IMR-90 (cell line): ENCODE data around the gene C3orf70. TPM values are rescaled to one million over a fixed set of nuclear protein-coding genes. Genes with fewer than 3 reads are reported as not detected.

ENCODE experiments used
- ATAC-seq: fragments of 200-7000 bp; cut with Tn5 transposase; 2 replicates; pipeline ENCODE4 v1.9.1; 2020; ENCODE audit warnings: low read depth, mild to moderate bottlenecking, moderate library complexity
- BruUV-seq: library from RNA; stranded (reverse); fragments of 400-500 nt; replicated peaks from 2 replicates; lab custom pipeline; 2021; lab: Mats Ljungman, UMichigan
- CTCF ChIA-PET: fragments of 300-600 bp; formaldehyde crosslinking; extraction: SDS; loops from one replicate; lab custom pipeline; 2021; ENCODE audit warnings: antibody characterized with exemption; lab: Yijun Ruan, JAX
- POLR2A ChIA-PET: fragments of 300-600 bp; sonication (Branson Sonifier 250); formaldehyde crosslinking; loops from one replicate; lab custom pipeline; 2022; ENCODE audit warnings: antibody characterized with exemption; ENCODE audit not compliant: unreplicated experiment; lab: Charles Lee
- DNase-seq: peaks from one replicate; pipeline ENCODE4 v3.0.0; 2013
- H2AFZ ChIP-seq: replicated peaks from 2 replicates; pipeline ENCODE3; 2013; ENCODE audit warnings: low read length, mild to moderate bottlenecking; ENCODE audit not compliant: poor library complexity
- H2AK5ac ChIP-seq: 2 replicates; pipeline ENCODE4 v1.6.1; 2013; ENCODE audit warnings: low read depth, low read length, inconsistent platforms
- H2AK9ac ChIP-seq: replicated peaks from 2 replicates; pipeline ENCODE3; 2013; ENCODE audit warnings: mild to moderate bottlenecking, low read depth, low read length, moderate library complexity; ENCODE audit not compliant: poor library complexity
- H2BK120ac ChIP-seq: 2 replicates; pipeline ENCODE4 v1.6.1; 2013; ENCODE audit warnings: low read depth, low read length, inconsistent platforms
- H2BK15ac ChIP-seq: 3 replicates; pipeline ENCODE4 v1.6.1; 2013; ENCODE audit warnings: low read depth, low read length, inconsistent platforms
- H2BK20ac ChIP-seq: 2 replicates; pipeline ENCODE4 v1.6.1; 2013; ENCODE audit warnings: low read depth, mild to moderate bottlenecking, inconsistent platforms, low read length, moderate library complexity
- H2BK5ac ChIP-seq: 2 replicates; pipeline ENCODE4 v1.6.1; 2013; ENCODE audit warnings: mild to moderate bottlenecking, low read depth, low read length, inconsistent platforms; ENCODE audit not compliant: poor library complexity, severe bottlenecking
- H3K14ac ChIP-seq: replicated peaks from 2 replicates; pipeline ENCODE4 v1.6.1; 2013; ENCODE audit warnings: low read depth, low read length, inconsistent platforms
- H3K18ac ChIP-seq: 2 replicates; pipeline ENCODE4 v1.6.1; 2013; ENCODE audit warnings: low read depth, low read length, control low read depth
- H3K23ac ChIP-seq: 2 replicates; pipeline ENCODE4 v1.6.1; 2013; ENCODE audit warnings: low read depth, low read length, inconsistent platforms
- H3K27ac ChIP-seq: 2 replicates; pipeline ENCODE4 v1.5.1; 2013; ENCODE audit warnings: mild to moderate bottlenecking, control low read depth, low read length; ENCODE audit not compliant: insufficient read depth
- H3K27me3 ChIP-seq: 2 replicates; pipeline ENCODE4 v1.6.1; 2013; ENCODE audit warnings: low read length; ENCODE audit not compliant: control insufficient read depth, insufficient read depth
- H3K36me3 ChIP-seq: 2 replicates; pipeline ENCODE4 v1.6.1; 2013; ENCODE audit warnings: low read length, mixed read lengths; ENCODE audit not compliant: control insufficient read depth, insufficient read depth
- H3K4ac ChIP-seq: 2 replicates; pipeline ENCODE4 v1.6.1; 2013; ENCODE audit warnings: low read depth, low read length, inconsistent platforms
- H3K4me1 ChIP-seq: 2 replicates; pipeline ENCODE4 v1.6.1; 2013; ENCODE audit warnings: low read length, mixed read lengths; ENCODE audit not compliant: control insufficient read depth, insufficient read depth
- H3K4me2 ChIP-seq: 2 replicates; pipeline ENCODE4 v1.6.1; 2013; ENCODE audit warnings: low read depth, mild to moderate bottlenecking, control low read depth, low read length, moderate library complexity
- H3K4me3 ChIP-seq: 2 replicates; pipeline ENCODE4 v1.5.1; 2013; ENCODE audit warnings: low read depth, mild to moderate bottlenecking, control low read depth, low read length, moderate library complexity; ENCODE audit not compliant: insufficient read depth
- H3K56ac ChIP-seq: 2 replicates; pipeline ENCODE4 v1.6.1; 2013; ENCODE audit warnings: low read length, inconsistent platforms; ENCODE audit not compliant: insufficient read depth; ENCODE audit errors: extremely low read depth
- H3K79me1 ChIP-seq, 2 experiments: 2 replicates each; pipeline ENCODE4 v1.6.1; 2013; ENCODE audit warnings: low read length in 2 of 2, inconsistent platforms in 1 of 2, low read depth in 1 of 2
- H3K9ac ChIP-seq: 2 replicates; pipeline ENCODE4 v1.6.1; 2013; ENCODE audit warnings: low read depth, low read length, control low read depth
- H3K9me1 ChIP-seq: 2 replicates; pipeline ENCODE4 v1.6.1; 2013; ENCODE audit warnings: low read length, inconsistent platforms; ENCODE audit not compliant: insufficient read depth
- H3K9me3 ChIP-seq: 2 replicates; pipeline ENCODE4 v1.6.1; 2013; ENCODE audit warnings: low read length; ENCODE audit not compliant: control insufficient read depth, insufficient read depth
- H4K20me1 ChIP-seq: 2 replicates; pipeline ENCODE4 v1.6.1; 2013; ENCODE audit warnings: low read length, inconsistent platforms; ENCODE audit not compliant: insufficient read depth
- H4K5ac ChIP-seq: 2 replicates; pipeline ENCODE4 v1.6.1; 2013; ENCODE audit warnings: mild to moderate bottlenecking, low read depth, low read length, control low read depth
- H4K8ac ChIP-seq, 2 experiments: 2 replicates each; pipeline ENCODE4 v1.6.1; 2013; ENCODE audit warnings: low read depth in 2 of 2, low read length in 2 of 2, control low read depth in 1 of 2, inconsistent platforms in 1 of 2
- H4K91ac ChIP-seq: 2 replicates; pipeline ENCODE4 v1.6.1; 2013; ENCODE audit warnings: low read depth, low read length, inconsistent platforms; ENCODE audit not compliant: insufficient read depth
- POLR2A ChIP-seq: IDR thresholded peaks from 2 replicates; pipeline ENCODE4 v1.6.1; 2012; ENCODE audit warnings: mild to moderate bottlenecking, low read depth, low read length
- RFX5 ChIP-seq: IDR thresholded peaks from 2 replicates; pipeline ENCODE4 v1.8.0; 2012; ENCODE audit warnings: low read depth, mild to moderate bottlenecking, low read length, moderate library complexity
- WGBS, 2 experiments: methylation state at CpG; one replicate each; pipeline versions ENCODE4 v1.1.5 to v1.1.7; 2013; ENCODE audit warnings: missing lambda C conversion rate in 2 of 2; ENCODE audit not compliant: insufficient read length in 1 of 2; ENCODE audit errors: extremely low coverage in 2 of 2; 5-methylcytosine and 5-hydroxymethylcytosine counted together
- dilution Hi-C: fragments of 300-500 bp; cut with HindIII; formaldehyde crosslinking; loops from one replicate; pipeline ENCODE4 v1.14.3; 2018; ENCODE audit warnings: low sequenced_read_pairs; ENCODE audit not compliant: unreplicated experiment
- in situ Hi-C: fragments of 300-500 bp; cut with MboI; formaldehyde crosslinking; loops from 3 replicates; pipeline ENCODE4 v1.14.3; 2019; ENCODE audit warnings: low sequenced_read_pairs, inconsistent platforms, mixed read lengths
- intact Hi-C: fragments of 100-400 bp; cut with micrococcal nuclease; formaldehyde crosslinking; loops from 2 replicates; pipeline ENCODE4 v1.10.0; 2022
- polyA plus RNA-seq, 3 experiments: library from polyadenylated mRNA; depleted of rRNA; stranded (reverse); fragments of >200 nt; gene quantifications; 2 replicates each; pipeline ENCODE4 v1.2.3, GENCODE V29; 2012; ENCODE audit warnings: low replicate concordance in 1 of 3
- total RNA-seq: library from RNA; depleted of rRNA; stranded (reverse); fragments of >200 nt; gene quantifications from 2 replicates; pipeline ENCODE4 v1.2.3, GENCODE V29; 2012

The C3orf70 gene
- total and polyA plus RNA-seq, 2 of the 4 experiments (the other 2 are of a cell fraction) = 0.96 to 1.8 TPM

GRCh38 chr3:185187391-185187790, 34.5 kb upstream of the C3orf70 start:
- Histone ChIP-seq H3K4me1 (no peaks in the 10 kb centered on the region), H2AK9ac (no peak overlapping the region), H2AFZ (no peak overlapping the region), H2AK5ac (no peak overlapping the region), H4K20me1 (no peaks in the 10 kb centered on the region), H3K79me1 (no peaks in the 10 kb centered on the region), H3K4me2 (no peak overlapping the region), H3K9ac (no peak overlapping the region), H3K23ac (no peak overlapping the region), H3K27me3 (peaks cover 2% of the 10 kb centered on the region), H3K27ac (no peak overlapping the region), H3K56ac (no peak overlapping the region), H3K9me3 (no peaks in the 10 kb centered on the region), H2BK15ac (no peak overlapping the region), H3K14ac (no peak overlapping the region), H3K9me1 (no peaks in the 10 kb centered on the region), H2BK120ac (no peak overlapping the region), H4K91ac (no peak overlapping the region), H3K4ac (no peak overlapping the region), H3K4me3 (no peak overlapping the region), H4K8ac (no peak overlapping the region), H3K18ac (no peak overlapping the region), H3K36me3 (0 out of 2 replicates have a peak, but pooled peaks cover 2% of the 10 kb centered on the region), H2BK20ac (no peak overlapping the region), H2BK5ac (no peak overlapping the region), H4K5ac (no peak overlapping the region)
- in situ Hi-C loops (loop anchor here (25.0 kb wide), 1 partner anchor 300 kb away; no protein-coding TSS in a partner anchor), intact Hi-C loops (no loop called here), dilution Hi-C loops (no loop called here)
- BruUV-seq = no TSS peak
- ATAC-seq (no peak), DNase-seq (no peak)
- no peak for TF ChIP-seq RFX5
- TF ChIP-seq POLR2A = no peak
- CTCF ChIA-PET = no interaction called here
- no CpG with 5 or more reads among the region's 2 CpGs for WGBS, 2 experiments
- POLR2A ChIA-PET = interaction anchor here (0.5 kb wide), 1 partner anchor 125 kb away, joined by 3 read pairs; no protein-coding TSS in a partner anchor
